Lung microvascular endothelial cell (primary cell): Measurements from ENCODE around the gene FAM234B. TPM values are rescaled to one million over a fixed set of nuclear protein-coding genes. Genes with fewer than 3 reads are reported as not detected.

ENCODE experiments used
- DNase-seq, 2 donors: peaks; one replicate each; pipeline versions ENCODE4 v3.0.0 to v3.0.0-alpha.2; 2010; ENCODE audit warnings: low read depth in 2 of 2
- total RNA-seq: library from RNA; depleted of rRNA; stranded (reverse); fragments of >200 nt; gene quantifications from 2 replicates; pipeline ENCODE4 v1.2.1, GENCODE V29; 2014

FAM234B gene
- total RNA-seq, 1 donor from 2014 or later = 13.9 TPM

DNA sequence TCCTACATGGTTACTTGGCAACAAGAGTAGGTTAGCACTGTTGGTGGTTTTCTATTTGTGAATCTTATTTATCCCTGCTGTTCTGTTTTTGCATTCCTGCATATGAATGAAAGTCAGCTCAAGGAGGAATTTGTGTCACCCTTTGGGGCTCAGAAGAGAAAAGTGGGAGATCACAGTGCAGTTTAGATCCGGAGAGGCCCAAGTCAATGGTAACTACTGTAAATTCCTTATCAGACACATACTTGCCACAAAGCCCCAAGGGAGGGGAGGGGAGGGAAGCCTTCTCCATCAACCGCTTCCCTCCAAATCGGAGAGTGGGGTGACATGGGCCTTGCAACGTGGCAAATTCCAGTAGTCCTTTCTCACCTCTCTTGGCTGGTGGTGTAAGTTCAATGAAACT is 44.3 kb downstream of the FAM234B start:
- DNase-seq = no peak

DNA sequence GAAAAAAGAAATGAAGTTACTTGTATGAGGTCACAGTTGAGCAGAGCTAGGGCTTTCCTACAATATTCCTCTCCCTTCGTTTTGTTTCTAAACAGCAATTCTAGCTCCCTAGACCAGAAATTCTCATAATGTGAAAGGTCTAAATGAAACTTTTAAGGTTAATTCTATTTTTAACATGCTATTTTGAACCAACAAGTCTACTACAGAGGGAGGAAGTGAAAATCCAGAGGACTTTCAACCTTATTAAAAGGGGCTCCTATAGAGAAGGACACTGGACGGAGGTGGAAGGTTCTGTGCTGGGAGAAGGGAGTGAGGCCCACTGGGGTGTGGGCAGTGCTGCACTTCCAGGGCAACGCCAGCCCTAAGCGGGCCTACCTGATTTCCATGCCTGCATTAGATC is 45.9 kb downstream of the FAM234B start:
- DNase-seq = no peak

DNA sequence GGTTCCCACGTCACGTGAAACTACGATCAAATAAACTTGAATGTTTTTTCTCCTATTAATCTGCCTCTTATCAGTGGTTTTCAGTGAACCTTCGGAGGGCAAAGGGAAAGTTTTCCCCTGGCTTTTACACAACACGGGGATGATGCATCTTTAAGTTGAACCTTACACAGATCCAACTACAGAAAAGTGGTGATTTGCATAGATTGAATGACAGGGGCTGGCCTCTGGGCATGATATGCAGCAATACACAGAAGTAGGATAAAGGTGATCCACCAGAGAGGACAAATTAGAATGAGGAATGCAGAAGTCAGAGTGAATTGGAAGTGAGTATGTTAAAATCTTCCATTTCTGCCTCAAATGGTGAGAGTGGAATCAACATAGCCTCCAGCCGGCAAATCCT is 47.7 kb downstream of the FAM234B start:
- no peak for DNase-seq

DNA sequence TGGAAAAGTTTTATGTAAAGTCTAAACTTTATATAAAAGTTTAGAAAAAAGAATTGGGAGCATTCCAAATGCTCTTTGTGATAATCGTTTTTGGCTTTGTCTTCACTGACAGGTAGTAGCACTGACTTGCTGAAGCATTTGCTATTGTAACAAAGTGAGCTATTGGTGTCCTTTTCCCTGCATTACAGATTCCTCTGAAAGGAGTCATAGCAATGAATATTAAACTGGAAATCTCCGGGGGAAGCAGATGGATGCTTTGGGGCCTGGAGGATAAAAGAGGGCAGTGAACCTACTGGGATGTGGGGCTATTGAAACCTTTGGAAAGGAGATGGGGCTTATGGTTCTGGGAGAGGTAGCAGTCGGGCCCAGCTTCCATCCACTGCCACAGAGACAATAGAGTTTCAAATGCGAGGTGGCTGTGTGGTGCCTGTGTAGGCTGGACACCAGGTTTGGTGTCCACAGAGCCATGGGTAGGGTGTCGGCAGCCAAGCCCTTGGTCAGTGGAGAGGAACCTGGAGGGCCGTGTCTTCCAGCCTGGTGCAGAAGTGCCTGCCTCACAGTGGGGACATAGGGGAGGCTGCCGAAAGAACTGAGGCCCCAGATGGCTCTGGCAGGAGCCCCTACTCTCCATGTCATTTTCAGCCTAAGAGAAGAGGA is 49.1 kb downstream of the FAM234B start:
- peak in 1 of 2 donors; percentile 45 for DNase-seq

DNA sequence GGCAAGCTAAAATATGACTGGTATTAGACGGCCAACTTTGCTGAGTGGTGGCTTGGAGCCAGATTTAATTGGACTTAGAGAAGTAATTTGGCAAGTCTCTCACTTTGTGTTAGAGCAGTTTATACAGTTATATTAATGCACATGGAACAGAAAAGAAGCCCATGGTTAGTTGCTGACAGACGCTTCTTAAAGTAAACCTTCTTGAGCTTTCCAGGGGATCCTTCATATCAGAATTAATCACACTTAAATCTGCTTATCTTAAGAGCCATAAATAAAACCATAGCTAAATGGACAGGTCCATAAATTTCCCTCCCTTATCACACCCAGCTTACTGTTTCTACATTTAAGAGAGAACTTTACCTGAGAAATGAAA is 49.7 kb downstream of the FAM234B start:
- peak in 1 of 2 donors; percentile 33 for DNase-seq

DNA sequence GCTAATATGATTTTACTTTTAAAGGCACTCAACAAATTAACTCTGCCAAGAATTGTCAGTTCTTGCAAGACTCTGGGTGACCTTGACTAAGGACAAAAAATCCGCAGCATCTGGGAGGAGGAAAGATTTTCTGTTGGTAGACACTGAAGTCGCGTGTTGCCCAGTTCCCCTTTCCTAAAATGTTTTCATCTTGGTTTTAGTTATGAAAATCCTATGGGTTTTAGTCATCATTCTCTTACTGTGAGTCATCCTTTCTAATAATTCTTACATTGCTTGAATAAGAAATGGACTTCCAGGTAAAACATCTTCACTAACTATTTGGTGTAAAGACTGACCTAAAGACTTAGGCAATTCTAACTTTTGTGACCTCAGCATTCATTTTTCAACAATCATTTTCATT is 50.2 kb downstream of the FAM234B start:
- peak in 1 of 2 donors; percentile 36 for DNase-seq

DNA sequence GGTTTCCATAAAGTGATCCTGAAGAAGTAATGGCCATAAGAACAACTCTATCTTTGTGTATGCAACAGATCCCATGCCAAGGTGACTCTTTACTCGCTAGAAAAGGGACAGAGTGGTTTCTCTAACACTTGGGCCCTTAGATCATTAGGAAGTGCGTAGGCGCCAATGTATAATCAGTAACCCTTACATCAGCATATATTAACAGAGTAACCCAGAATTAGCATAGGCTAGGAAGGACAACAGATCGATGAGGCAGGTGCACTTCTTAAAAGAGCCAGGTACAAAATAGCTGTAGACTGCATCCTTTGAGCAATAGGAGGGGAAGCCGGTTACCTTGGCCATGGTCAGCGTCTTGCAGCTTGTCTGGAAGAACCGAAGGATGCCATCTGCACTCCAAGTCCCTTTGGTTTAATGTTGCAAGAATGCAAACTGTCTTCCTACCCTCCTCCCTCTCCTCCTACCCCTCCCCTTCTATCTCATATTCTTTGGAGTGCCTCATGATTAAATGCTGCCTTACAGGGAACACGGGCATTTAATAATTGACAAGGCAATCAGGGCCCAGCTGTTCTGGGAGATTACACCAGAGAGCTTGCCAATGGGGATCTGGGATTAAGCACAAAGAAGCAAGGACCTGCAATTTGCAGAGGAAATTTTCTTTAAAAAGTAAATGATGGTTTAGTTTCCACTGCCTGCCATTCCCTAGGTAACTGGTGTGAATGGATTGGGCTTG is 51.2 kb downstream of the FAM234B start:
- no peak for DNase-seq

DNA sequence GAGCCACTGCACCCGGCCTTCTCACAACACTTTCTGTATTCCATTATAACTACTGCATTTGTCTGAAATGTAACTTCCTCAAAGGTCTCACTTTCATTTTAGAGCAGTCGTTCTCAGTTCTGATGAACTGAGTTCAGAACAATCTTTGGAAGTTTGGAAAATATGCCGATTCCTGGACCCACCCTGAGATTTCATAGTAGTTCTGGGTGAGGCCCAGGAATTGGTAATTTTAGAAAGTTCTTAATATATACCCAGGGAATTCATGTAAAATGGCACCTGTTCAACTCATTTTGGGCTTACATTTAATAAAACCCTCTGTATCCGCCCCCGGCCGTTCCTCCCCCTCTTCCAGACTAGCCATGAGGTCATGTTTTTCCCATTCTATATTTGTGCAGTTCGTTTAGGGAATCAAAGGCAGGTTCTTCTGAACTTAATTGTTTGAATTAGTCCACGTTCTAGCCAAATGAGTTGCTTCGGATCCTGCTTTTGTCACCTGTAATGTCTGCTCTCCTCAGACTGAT is 53.4 kb downstream of the FAM234B start:
- peak; percentile 71 to 84 for DNase-seq

DNA sequence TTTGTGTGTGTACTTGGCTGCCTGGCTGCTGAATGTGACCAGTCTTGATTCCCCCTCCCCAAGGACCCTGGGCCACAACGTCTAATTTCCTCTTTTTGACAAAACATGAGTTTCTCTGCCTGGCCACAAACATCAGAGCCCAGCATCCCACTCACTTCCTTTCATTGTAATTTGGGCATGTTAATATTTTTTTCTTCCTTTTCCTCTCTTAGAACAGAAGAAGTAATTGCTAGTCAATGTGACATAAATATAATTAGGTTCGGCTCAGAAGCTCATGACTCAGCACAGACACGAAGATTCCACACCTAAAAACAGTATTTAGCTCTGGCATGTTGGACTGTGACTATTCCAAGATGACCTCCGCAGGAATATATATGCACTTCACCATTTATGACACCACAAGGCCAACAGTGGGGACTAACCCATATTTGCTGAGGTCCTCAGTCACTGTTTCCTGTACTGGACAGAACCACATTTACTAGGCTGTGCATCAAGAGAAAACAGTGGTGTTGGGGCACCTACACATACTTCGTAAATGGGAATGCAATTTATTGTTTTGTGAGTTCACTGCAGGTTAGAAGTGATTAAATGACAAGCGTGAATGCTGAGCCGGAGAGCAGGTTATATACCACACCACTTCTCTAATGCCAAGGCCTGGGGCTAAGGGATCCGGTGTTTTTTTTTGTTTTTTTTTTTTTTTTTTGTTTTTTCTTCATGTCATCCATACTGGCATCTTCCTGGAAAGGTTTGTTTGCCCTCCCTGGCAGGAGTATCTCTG is 55.1 kb downstream of the FAM234B start:
- DNase-seq = peak; percentile 66 to 85

DNA sequence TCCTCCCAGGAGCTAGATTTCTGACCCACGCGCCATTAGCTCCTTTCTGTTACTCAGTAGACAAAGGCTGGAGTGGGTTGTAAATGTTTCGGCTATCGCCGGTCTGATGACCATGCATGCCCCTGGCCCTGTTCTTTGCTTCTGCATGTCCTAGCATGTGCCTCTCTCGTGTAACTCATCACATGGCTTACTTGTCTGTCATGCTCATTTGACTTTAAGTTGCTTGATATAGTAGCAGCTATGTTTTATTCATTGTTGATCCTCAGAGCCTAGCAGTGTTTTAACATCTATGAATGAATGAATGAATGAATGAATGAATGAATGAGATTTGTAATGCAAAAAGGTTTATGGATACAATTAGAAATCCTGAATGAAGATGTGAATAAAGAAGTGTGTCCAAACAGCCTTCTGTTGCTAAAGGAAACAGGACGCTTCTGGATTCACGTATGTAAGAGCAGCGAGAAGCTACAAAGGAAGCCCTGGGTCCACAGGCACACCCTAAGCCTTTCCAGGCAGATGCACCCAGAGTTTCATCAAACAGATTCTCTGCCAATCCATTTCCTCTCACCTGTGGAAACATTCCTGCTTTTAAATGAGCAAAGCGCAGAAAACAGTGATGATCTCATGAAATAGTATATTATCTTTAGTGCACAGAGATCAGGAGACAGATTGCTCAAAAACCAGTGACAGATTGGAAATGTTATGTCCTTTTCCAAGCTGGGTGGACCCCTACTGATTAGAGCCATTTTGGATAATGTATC is 55.8 kb downstream of the FAM234B start:
- DNase-seq = peak; percentile 49 to 83

DNA sequence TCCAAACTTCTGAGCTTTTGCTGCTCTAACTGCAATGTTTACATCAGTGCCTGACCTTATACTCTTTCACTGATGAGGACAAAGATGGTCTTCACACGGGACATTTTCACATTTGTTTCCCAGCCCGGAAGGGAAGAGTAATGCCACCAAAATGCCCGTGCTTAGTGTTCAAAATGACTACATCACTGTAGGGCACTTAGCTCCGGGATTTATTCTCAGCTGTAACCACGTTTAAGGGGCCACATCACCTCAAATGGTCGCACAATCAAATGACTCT is 56.4 kb downstream of the FAM234B start:
- DNase-seq = no peak

DNA sequence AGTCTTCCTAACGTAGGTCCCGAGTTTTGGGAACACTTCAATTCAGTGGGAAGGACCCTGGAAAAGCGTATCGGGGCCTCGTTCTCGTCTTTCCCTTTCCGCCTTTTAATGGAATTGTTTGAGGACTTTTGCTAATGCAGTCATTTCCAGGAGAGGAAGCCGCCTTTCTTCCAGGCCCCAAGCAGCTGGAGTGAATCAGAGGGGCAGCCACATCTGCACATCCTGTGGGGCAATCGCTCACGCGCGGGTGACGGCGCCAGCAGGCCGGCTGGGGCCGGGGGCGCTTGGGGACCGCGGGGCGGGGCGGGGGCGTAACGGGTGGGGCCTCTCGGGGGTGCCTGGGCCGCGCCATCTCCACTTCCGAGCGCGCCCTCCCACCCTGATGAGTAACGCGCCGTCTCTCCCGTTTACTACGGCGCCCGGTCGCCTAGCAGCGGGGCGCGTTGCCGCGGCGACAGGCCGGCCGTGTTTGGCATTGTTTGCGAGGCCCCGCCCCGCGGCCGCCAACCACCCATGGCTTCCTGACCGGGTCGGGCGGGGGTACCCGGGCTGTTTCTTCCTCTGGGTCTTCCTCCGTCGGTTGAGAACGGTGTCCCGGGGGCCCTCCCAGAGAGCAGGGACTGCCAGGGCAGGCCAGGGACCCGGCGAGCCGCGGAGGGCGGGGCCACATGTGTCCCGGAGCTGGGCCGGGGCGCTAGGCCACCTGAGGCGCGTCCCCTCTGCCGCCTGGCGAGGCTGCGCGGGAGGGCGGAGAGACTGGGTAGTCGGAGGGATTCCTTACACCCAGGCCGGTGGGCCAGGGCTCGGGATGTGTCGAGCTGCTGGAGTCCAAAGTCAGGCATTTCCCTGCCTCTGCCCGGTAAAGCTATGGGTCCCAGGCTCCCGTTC is 56.9 kb downstream of the FAM234B start:
- peak; percentile 98 to 99 for DNase-seq

DNA sequence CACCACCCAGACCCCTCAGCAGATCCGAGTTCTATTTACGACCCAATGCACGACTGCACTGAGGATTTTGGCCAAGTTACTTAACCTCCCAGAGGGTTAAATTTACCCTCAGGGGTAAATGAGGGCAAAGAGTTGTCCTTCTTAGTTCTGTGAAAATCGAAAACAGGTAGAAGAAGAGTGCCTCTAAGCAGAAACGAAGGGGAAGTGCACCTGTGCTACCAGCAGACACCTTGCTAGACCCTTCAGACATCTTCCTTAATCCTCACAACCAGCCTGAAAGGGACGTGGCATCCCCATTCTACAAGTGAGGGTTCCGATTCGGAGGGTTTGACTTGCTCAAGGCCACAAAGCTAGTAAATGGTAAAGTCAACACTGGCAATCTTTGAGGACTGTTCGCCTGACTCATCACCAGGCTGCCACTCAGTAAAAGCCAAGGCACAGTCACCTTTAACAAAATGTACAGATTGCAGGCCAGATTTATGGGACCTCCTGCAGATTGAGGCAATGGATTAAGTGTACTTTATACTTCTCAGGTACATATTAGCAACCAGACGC is 57.7 kb downstream of the FAM234B start:
- DNase-seq = peak; percentile 28 to 36

DNA sequence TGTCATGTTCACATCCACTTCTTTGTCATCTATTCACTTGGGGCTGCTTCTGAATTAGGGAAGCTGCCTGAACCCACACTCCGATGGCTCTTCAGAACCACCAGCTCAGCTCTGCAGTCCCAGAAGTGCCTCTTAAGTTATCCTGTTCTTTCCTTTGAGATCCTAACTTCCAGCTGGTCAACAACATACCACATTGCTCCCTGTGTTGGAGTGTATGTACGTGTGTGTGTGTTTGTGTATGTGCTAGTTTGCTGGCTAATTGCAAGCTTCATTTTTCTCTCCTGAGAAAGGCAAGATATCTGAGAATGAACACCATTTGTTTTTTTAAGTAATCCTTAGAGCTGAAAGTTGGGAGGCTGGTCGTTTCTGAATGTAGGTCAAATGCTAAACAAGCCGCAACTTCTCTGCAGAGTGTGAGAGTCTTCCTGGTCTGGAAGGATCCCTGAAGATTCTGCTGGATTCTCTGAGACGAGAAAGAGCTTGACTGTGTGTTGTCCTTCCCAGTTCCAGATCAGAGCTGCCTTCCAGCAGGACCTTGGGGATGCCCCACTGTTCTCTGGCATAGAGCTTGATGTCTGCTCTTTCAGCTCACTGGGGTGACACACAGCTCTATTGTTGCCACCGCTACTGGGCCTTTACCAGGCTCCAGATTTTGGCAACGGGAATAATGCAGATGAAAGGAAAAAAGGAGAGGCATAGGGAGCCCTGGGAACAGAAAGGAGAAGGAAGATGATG is 58.4 kb downstream of the FAM234B start:
- no peak for DNase-seq

DNA sequence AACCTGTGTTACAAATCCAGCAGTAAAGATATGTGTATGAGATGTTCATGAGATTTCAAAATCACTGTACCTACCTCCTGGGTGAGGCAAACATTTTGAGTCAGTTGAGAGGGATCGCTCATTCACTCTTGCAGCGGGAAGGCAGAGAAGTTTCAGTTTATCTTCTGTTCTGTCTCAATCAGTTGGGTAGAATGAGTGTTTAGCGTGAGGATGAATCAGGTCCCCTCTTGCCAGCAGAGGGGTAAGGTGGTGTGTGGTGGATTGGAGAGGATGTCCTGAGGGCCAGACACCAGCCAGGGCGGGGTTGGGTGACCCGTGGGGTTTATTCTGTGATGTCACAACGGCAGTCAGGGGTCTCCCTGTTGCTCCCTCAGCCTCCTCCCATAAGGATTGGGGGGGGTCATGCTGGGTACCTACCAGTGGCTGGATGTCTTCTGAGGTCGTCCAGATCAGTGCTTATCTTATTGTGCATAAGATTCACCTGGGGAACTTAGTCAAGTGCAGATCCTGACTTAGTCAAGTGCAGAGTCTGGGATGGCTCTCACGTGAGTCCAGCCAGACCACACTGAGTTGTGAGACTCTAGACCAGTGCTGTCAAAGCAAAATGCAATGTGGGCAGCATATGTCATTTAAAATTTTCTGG is 59.3 kb downstream of the FAM234B start, which contains the start of gene GSG1:
Gene GSG1 (minus strand): TSS at position 277 of the 643 bp plus-strand sequence. CDS start 155 bp downstream, at position 122.
- no peak for DNase-seq

DNA sequence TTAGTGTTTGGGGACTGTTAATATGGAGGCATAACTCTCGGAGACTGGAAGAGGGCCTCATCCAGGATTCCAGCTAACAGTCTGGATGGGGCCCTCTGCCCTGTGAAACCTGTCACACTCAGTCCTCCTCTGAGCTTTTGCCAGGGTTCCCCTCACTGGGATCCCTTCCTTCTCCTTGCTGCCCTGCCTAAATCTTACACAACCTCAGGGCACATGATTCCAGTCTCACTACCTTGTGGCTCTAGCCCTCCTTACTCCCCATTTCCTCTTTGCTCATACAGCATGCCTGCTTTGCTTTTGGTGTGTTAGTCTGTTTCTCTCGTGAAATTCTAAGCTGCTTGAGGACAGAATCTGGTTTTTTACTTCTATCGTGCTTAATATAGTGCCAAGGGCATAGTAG is 60.2 kb downstream of the FAM234B start:
- no peak for DNase-seq

DNA sequence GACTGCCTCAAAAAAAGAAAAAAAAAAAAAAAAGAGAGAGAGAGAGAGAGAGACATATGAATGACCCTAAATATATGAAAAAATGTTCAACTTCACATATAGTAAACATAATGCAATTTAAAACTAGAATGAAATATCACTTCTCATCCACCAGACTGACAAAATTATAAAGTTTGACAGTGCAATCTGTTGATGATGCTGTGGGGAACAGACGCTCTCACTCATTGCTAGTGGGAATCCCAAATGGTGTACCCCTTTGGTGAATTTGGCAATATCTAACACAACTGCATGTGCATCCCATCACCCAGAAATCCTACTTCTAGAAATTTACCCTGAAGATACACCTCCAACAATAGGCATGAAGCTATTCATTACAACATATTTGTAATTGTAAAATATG is 61.6 kb downstream of the FAM234B start:
- no peak for DNase-seq

DNA sequence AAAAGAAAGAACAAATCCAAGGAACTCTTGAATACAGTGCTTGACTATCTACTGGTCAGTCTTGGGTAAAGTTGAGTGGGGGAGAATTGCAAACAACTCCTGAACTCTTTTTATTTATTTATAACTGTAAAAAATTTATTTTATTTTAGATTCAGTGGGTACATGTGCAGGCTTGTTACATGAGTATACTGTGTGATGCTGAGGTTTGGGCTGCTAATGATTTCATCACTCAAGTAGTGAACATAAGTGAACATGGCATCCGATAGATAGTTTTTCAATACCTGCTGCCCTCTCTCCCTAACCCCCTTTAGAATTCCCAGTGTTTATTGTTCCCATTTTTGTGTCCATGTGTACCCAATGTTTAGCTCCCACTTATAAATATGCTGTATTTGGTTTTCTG is 62.5 kb downstream of the FAM234B start:
- no peak for DNase-seq

DNA sequence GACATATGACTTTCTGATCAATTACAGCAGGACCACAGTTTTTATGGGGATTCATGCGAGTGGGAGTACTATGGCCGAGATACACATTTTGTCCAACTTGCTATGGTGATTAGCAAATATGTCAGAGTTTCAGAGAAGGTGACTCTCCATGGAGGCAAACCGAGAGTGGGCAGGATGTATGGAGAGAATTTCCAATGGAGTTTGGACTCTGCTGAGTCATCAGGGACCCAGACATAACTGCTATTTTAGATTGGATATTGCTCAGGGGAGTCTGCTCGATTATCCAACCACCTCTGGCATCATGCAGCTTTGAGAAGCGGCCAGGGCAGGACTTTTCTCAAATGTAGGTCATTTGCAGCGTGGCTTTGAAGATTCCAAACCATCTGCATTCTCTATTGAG is 68.8 kb downstream of the FAM234B start:
- DNase-seq = no peak
